GM19324 (cell line): ENCODE measurements around the gene PPP1R27.

ENCODE experiments used
- ATAC-seq: cut with Tn5 transposase; IDR thresholded peaks from one replicate; pipeline ENCODE4 v1.9.1; 2021; ENCODE audit warnings: mild to moderate bottlenecking, moderate library complexity; ENCODE audit not compliant: unreplicated experiment, low FRiP score

The PPP1R27 gene

DNA sequence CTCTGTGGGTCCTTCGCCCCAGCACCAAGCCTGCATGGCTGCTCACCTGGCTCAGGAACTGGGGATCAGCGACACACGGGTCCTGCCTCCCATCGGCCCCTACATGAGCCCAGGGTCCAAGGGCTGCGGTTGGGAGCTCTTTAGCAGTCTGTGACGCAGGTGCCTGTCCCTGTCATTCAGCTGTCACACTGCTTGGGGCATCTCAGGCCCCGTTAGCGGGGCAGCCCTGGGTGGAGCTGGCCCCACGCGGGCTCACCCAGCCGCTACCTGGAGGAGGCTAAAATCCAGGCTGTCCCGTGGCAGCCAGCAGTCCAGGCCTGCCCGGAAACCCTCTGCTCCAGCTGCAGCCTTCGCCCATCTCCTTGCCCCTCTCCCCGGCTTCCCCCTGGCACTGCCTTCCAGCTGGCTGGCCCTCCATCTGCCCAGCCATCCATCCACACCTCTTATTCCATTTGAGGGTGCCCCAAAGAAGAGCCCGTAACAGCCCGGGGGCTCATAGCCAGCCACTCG lies 27.6 kb downstream of the PPP1R27 start:
- no peak for ATAC-seq

DNA sequence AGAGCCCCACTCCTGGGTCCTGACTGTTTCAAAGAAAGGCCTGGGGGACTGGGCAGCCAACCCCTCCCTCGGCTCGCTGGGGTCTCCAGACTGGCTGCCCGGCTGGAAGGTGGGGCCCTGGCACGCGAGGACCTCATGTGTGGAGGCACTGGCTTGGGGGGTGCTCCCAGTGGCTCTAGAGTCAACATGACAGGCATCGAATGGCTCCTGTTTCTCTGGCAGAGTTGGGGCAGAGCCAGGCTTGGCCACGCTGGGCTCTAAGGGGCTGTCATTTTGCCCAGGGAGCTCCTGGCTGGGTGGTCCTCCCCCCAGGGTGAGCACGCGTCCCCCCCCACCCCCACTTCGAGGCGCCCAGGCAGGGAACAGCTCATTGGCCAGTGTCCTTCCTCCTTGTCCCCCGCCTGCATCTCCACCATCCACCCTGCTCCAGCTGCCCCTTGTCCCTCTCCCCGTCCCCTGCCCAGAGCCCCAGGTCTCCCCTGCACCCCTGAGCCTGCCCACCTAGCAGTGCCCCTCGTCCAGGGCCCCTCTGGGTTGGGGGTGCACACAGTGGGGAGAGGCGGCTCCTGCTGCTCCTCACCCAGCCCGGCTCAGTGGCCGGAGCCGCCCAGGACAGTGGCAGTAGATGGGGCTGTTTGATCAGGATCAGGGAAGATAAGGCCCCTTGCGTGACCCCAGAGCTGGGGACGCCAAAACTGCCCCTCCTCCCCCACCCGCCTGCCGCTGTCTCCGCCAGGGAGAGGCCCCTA lies 28.2 kb downstream of the PPP1R27 start:
- no peak for ATAC-seq

DNA sequence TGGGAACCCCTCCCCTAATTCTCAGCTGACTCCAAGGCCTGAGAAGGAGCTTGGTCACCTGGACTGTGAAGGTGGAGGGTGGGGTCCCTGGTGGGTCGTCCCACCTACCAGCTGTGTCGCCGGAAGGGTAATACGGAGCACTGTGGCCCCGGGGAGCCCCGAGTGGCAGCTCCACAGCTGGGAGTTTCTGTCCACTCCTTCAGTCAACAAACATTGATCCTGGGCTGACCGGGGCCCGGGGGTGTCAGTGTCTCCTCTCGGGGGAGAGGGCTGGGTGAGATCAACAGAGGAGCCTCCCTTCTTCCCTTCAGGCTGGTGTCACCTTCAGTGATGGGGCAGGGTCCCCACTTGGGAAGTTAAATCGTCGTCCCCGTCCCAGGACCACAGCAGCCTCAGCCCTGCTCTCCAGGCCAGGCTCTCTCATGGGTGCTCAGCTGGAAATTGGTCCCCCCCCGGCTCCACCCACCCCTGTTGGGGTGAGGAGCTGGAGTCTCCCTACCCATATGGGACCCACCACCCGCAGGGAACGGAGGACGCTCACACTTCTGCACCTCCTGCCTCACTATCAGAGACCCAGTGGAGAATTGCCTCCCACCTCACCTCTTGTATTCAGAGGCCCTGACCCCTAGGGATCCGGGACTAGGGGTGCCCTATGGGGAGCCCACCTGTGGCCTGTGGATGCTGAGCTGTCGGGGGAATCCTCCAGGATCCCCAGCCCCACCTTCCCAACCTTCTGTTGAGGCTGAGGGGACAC lies 29.0 kb downstream of the PPP1R27 start:
- no peak for ATAC-seq

DNA sequence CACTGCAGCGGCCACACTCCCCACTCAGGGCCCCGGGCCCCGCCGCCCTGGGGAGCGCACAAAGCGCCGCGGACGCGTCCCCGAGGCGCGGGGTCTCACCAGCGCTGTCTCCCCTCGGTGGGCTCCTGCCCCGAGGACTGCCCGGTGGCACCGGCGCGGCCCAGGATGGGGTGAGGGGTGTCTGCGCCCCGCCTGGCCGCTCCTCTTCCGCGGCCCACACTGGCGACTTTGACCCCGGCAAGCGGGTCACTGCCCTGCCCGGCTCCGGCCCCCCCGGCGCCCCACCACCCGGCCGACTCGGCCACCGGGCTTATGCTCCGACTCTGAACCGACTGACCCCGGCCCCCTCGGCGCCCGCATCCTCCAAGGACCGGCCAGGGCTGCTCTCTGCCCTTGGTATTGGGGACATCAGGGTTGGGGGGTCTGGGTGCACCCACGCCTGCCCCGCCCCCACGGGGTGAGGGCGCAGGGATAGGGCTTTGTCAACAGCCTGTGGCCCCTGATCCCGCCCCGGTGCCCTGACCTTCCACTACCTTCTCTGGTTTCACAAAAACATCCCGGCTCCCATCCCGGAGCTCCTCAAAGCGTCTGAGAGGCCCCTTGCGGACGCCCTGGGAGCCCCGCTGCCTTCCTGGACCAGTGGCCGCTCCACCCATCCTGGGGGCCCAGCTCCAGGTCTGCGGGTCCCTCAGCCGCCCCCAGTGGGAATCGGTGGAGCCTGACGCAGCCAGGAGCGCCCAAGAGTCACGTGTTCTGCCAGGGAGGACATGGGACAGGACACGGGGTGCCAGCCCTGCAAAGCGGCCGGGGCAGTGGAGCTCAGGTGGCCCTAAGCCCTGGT lies 30.1 kb downstream of the PPP1R27 start:
- no peak for ATAC-seq

DNA sequence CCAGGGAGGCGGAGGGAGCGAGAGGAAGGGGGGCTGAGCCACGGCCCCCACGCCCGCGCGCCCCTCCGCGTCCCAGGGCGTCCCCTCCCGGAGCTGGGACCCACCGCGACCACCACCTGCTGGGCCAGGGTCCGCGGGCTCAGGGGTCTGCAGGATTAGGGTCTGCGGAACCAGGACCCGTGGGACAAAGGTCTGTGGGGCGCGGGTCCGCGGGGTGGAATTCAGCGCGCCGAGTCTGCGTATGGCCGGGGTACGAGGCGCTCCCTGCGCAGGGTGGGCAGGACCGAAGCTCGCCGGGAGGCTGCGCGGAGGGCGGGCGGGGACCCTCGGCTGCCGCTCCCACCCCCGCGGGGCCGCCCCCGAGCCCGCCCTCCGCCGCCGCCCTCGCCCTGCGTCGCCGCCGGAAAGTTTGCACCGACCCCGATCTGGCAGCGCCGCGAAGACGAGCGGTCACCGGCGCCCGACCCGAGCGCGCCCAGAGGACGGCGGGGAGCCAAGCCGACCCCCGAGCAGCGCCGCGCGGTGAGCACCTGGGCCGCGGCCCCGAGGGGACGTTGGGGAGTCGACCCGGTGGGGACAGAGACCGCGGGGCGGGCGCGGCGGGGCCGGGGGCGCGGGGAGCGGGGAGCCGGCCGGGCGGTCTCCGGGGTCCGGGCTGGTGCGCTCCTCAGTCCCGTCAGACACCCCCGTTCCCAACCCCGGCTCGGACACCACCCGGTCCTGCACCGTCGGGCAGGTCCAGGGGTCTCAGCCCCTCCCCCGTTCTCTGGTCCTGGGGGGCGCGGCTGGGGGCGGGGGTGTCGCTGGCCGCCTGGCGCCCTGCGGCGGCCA lies 30.9 kb downstream of the PPP1R27 start, which contains the start of gene GCGR:
Gene GCGR, plus strand, starts transcription at position 423 of the 831 bp plus-strand sequence. CDS start 4,869 bp downstream, outside the sequence.
- ATAC-seq: no peak

DNA sequence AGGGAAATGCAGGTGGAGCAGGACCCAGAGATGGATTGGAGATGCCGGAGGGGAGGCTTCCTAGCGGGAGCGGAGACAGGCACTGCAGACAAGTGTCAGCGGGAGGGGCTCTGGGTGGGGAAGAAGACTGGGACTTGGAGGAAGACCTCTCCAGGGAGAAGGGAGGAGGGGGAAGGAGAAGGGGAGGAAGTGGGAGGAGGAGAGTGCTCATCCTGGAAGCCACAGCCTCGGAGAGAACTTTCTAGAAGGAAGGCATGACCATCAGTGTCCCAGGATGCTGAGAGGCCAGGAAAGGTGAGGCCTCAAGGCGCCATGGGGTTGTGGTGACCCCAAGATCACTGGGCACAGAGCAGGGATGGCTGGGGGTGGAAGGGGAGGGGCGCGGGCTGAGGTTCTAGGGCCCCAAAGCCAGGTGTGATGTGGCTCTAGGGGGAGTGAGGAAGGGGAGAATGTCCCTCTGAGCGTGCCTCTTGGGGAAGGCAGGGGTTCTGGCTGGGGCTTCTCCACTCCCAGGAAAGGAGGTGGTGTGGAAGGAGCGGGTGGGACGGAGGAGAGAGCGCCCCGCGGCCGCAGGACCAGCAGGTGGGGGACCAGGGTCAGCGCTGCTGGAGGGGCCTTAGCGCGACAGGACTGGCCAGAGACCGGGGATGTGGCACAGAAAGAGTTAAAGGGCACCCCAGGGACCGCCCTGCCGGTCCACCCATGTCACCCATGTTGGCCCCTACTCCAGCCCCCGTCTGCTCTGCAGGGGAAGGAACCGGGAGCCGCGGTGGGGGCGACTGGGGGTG lies 31.8 kb downstream of the PPP1R27 start:
- ATAC-seq: no peak

DNA sequence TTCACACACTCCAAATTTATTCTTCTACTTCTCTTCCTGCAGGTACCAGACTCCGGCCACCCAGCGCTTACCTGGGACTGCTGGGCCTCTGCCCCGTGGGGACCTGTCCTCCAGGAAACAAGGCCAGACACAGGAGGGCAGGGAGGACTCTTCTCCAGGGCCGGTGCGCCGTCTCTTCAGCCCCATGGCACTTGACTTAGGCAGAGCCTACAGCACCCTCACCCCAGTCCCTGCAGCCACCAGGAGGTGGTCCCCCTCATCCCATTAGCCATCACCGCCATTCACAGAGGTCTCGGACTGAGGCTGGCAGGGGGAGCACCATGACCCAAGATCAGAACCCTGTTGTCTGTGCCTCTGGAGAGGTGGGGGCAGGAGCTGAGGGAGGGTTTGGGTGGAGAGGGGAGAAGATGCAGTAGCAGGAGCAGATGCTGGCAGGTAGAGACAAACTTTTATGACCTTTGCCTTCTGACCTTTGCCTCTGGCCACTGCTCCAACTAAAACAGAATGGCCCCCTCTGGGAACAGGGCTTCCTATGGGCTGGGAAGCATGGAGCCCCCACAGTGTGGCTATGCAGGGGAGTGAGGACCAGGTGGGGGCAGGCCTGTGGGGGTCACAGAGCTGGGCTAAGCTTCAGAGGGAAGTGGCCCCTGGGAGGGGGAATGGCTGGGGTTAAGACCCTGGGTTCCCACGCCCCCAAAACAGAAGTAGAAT lies 32.6 kb downstream of the PPP1R27 start:
- no peak for ATAC-seq

DNA sequence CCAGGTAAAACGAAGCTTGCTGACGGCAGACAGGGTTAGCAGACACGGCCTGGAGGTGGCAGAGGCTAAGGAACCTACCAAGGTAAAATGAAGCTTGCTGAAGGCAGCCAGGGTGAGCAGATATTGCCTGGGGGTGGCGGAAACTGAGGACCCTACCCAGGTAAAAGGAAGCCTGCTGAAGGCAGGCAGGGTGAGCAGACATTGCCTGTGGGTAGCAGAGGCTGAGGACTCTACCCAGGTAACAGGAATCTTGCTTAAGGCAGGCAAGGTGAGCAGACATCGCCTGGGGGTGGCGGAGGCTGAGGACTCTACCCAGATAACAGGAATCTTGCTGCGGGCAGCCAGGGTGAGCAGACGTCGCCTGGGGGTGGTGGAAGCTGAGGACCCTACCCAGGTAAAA lies 33.5 kb downstream of the PPP1R27 start:
- ATAC-seq: no peak

DNA sequence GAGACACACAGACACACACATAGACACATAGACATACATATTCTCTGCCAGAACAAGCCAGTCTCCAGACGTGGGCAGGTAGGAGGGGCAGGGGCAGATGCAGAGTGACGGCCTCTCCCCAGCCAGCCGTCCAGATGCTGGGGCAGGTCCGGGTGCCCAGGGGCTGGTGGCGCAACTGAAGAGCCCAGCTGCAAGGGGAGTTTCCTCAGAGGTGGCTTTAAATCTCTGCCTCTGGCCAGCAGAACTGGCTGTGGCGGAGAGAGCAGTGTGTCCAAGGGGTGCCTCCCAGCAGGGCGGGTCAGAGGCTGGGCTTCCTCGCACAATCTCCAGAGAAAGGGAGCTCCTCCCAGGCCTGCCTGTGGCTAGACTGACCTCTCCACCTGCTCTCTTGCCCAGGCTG lies 40.3 kb downstream of the PPP1R27 start:
- ATAC-seq: no peak

DNA sequence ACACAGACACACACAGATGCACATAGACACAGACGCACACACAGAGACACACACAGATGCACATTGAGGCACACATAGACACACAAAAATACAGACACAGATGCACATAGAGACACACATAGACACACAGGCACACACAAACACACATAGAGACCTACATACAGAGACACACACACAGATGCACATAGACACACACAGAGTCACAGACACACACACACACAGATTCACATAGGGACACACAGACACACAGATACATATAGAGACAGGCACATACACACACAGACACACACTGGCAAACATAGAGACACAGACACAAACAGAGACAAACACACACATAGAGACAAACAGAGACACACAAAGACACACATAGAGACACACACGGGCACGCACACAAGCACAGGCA lies 40.8 kb downstream of the PPP1R27 start:
- ATAC-seq: no peak

DNA sequence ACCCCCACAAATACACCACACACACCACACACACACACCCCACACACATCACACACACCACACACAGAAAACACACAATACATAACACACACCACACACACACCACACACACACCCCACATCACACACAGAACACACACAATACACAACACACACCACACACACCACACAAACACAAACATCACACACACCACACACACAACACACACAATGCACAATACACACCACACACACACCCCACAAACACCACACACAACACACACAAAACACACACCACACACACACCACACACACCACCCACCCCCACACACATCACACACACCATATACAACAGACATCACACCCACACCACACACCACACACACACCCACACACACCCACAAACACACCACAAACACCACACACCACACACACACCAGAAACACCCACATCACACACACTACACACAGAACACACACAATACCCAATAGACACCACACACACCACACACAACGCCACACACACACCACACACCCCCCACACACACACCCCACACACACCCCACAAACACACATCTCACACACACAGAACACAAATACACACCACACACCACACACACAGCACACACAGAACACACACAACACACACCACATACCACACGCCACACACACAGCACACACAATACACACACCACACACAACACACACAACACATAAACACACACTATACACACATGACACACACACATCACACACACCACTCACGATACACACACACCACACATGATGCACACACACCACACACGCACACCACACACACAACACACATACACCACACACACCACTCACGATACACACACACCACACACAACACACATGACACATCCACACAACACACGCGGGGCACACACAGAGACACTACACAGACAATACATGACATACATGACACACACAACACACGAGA lies 41.9 kb downstream of the PPP1R27 start:
- ATAC-seq: no peak
